ENCODE measurements around the gene ASIC2. TPM values are rescaled to one million over a fixed set of nuclear protein-coding genes. Genes with fewer than 3 reads are reported as not detected.

ASIC2 gene
- total RNA-seq, 1 donor from 2014 or later, result not detected

DNA sequence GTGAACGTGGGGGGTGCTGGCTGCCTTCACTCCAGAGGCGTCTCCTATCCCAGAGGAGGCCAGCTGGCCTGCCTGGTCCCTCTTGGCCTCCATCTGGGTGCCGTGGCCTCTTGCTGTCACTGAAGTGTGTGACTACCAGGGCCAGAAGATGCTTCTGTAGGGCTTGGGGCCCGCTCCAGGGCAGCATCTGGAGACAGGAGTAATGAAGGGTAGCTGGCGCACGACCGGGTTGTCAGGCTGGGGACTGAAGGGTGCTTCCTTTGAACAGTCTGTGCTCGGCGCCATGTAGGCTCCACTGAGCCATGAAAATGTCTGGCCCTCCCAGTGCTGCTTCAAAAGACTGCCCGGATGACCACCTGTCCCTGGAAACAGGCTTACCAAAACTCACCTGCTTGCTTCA, 31.3 kb downstream of the ASIC2 start:
- H3K27me3 ChIP-seq, result no peaks in the 10 kb centered on the region

DNA sequence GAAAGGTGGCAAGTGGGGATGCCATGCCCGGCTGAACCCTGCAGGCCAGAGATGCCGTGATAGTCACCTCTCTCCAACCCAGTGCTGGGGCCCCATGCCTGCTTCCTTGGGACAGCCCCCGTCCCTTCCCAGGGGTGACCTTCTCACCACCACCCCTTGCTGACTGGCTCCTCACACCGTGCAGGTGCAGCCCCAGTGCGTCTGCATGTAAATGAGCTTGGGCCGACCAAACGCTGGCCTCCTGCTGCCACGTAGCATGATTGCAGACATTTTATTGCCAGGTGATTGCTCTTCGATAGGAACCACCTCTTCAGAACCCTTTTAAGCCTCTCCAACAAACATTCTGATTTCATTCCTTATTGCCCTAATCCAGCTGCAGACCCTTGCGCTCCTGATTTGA, 32.5 kb downstream of the ASIC2 start:
- TF ChIP-seq, protein P1, sequence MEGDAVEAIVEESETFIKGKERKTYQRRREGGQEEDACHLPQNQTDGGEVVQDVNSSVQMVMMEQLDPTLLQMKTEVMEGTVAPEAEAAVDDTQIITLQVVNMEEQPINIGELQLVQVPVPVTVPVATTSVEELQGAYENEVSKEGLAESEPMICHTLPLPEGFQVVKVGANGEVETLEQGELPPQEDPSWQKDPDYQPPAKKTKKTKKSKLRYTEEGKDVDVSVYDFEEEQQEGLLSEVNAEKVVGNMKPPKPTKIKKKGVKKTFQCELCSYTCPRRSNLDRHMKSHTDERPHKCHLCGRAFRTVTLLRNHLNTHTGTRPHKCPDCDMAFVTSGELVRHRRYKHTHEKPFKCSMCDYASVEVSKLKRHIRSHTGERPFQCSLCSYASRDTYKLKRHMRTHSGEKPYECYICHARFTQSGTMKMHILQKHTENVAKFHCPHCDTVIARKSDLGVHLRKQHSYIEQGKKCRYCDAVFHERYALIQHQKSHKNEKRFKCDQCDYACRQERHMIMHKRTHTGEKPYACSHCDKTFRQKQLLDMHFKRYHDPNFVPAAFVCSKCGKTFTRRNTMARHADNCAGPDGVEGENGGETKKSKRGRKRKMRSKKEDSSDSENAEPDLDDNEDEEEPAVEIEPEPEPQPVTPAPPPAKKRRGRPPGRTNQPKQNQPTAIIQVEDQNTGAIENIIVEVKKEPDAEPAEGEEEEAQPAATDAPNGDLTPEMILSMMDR (IDR thresholded peaks at IDR 0.05), result no peak
- Histone ChIP-seq H3K36me3 (no peaks in the 10 kb centered on the region), H3K27me3 (no peaks in the 10 kb centered on the region), H3K27ac (no peak overlapping the region), H3K4me1 (no peaks in the 10 kb centered on the region), H3K4me3 (no peak overlapping the region), H3K9me3 (no peaks in the 10 kb centered on the region)
- no peak for DNase-seq (ENCODE audit: low spot score in 2 of 2)
- intact Hi-C loops (cut with DNase I), result no loop called here

More for the DNA sequence above, 31.3 kb downstream of the ASIC2 start:
- Histone ChIP-seq H3K4me3 (no peak overlapping the region), H3K36me3 (no peaks in the 10 kb centered on the region), H3K4me1 (no peaks in the 10 kb centered on the region), H3K9me3 (no peaks in the 10 kb centered on the region), H3K27ac (no peak overlapping the region)
- TF ChIP-seq, protein P1 (IDR thresholded peaks at IDR 0.05), result no peak
- no peak for DNase-seq (ENCODE audit: low spot score in 2 of 2)
- intact Hi-C loops (cut with DNase I), result no loop called here

DNA sequence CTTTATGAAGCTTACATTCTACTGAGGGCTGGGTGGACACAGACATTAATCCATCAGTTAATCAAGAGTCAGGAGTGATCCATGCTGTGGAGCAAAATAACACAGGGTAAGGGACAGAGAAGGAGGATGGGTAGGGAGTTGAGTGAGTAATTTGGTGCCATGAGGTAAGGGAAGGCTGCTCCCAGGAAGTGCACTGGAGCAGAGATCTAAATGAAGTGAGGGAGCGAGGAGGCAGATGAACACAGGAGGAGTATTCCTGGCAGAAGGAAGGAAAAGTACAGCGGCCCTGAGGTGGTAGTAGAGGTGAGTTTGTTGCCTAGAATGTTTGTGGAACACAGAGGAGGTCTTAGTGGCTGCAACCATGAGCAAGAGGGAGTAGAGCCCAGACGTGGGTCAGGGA, 34.8 kb downstream of the ASIC2 start:
- H3K4me3 ChIP-seq, result no peak overlapping the region
- TF ChIP-seq, protein P1 (IDR thresholded peaks at IDR 0.05), result no peak
- intact Hi-C loops (cut with DNase I), result no loop called here
- no peak overlapping the region for H3K27ac ChIP-seq
- no peak for DNase-seq (ENCODE audit: low spot score in 2 of 2)
- no peaks in the 10 kb centered on the region for H3K27me3 ChIP-seq
- H3K4me1 ChIP-seq, result no peaks in the 10 kb centered on the region
- H3K9me3 ChIP-seq, result no peaks in the 10 kb centered on the region
- H3K36me3 ChIP-seq, result no peaks in the 10 kb centered on the region

DNA sequence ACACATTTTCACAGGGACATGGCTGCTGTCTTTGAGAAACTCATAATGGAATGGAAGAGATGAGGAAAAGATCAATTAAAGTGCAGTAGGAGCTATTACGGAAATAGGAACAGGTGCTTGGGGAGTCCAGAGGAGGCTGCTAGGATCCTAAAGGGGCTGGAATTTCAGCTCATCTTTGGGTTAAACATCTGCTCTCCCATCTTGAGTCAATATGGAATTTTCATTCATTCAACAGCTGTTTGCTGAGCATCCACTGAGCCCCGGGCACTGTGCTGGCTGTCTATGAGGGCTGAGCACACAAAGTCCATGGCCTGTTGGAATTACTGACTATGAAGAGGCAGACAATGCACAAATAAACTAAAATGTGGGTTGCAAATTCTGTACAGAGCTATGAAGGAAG, 47.9 kb downstream of the ASIC2 start:
- Histone ChIP-seq H3K27ac (no peak overlapping the region), H3K4me3 (no peak overlapping the region), H3K36me3 (no peaks in the 10 kb centered on the region), H3K4me1 (no peaks in the 10 kb centered on the region), H3K27me3 (no peaks in the 10 kb centered on the region), H3K9me3 (no peaks in the 10 kb centered on the region)
- intact Hi-C loops (cut with DNase I), result no loop called here
- TF ChIP-seq, protein P1 (IDR thresholded peaks at IDR 0.05), result no peak
- no peak for DNase-seq (ENCODE audit: low spot score in 2 of 2)

DNA sequence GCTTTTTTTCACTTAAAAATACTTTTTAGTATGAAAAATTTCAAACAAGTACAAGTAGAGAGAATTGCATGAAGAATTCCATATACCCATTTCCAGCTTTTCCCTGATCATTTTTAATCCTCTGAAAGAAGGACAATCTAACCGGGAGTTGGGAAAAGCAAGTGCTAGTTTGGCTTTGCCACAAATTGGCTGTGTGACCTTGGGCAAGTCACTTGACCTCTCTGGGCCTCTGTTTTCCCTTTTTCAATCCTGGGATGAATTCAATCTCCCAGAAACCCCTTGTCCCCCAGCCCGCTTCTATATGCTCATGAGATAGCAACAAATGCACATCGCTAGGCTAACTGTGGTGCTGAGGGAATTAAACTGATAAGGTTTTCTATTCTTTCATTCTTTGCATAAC, 49.4 kb downstream of the ASIC2 start:
- no peak for DNase-seq (ENCODE audit: low spot score in 2 of 2)
- Histone ChIP-seq H3K36me3 (no peaks in the 10 kb centered on the region), H3K9me3 (no peaks in the 10 kb centered on the region), H3K4me3 (no peak overlapping the region), H3K4me1 (no peaks in the 10 kb centered on the region), H3K27ac (no peak overlapping the region), H3K27me3 (no peaks in the 10 kb centered on the region)
- intact Hi-C loops (cut with DNase I), result no loop called here
- TF ChIP-seq, protein P1 (IDR thresholded peaks at IDR 0.05), result no peak

All from ascending aorta (tissue), 2 donors.